ENCODE measurements around the gene PTPRA. TPM values are rescaled to one million over a fixed set of nuclear protein-coding genes. Genes with fewer than 3 reads are reported as not detected.

PTPRA gene
- total and polyA plus RNA-seq, 9 of the 15 experiments (the other 6 are each of a cell fraction or from before 2014, with no cell fraction given) = 3.4 to 80.5 (median 28.0) TPM

GRCh38 chr20:2993250-2993649, 120.0 kb downstream of the PTPRA start (continued):
- TF ChIP-seq PBX2 (CRISPR knock-in tag; IDR thresholded peaks at IDR 0.05; ENCODE audit: low read depth) (no peak), PBX2 (tag; conservative IDR thresholded peaks at IDR 0.05; ENCODE audit: low read depth) (peak; percentile 33; the same call in 1 of the 2 replicates)

GRCh38 chr20:2995796-2996195, 122.5 kb downstream of the PTPRA start:
- Histone ChIP-seq H3K79me2 (ENCODE audit: control insufficient read depth, insufficient read depth, low read length) (no peaks in the 10 kb centered on the region), H2AFZ (ENCODE audit: low read depth, low read length) (no peak overlapping the region), H3K4me3 (no peak overlapping the region), H3K9ac (ENCODE audit: insufficient read depth in 1 of 2, low read depth in 2 of 2, low read length in 2 of 2) (no peak overlapping the region), H3K9me1 (ENCODE audit: control insufficient read depth, insufficient read depth, low read length) (no peaks in the 10 kb centered on the region), H3K9me3 (replicated peaks; ENCODE audit: control insufficient read depth, insufficient read depth, low read depth, low read length) (no peaks in the 10 kb centered on the region), H4K20me1 (replicated peaks; ENCODE audit: control insufficient read depth, insufficient read depth, low read length) (no peaks in the 10 kb centered on the region), H3K27me3 (ENCODE audit: control insufficient read depth in 2 of 2, insufficient read depth in 2 of 2, low read length in 2 of 2) (no peaks in the 10 kb centered on the region), H3K36me3 (ENCODE audit: control insufficient read depth, insufficient read depth, low read length) (peaks cover 43% of the 10 kb centered on the region), H3K4me2 (ENCODE audit: insufficient read depth, low read length) (no peak overlapping the region), H3K4me1 (replicated peaks in 1 of 2; ENCODE audit: control insufficient read depth in 2 of 2, insufficient read depth in 2 of 2, low read length in 2 of 2) (no peaks in the 10 kb centered on the region), H3K27ac (ENCODE audit: extremely low read depth, low read depth, low read length) (no peak overlapping the region)
- WGBS (ENCODE audit: insufficient coverage, low coverage, missing lambda C conversion rate) = 53% methylated on average over 2 of the region's 2 CpGs
- ChIA-PET CTCF (ENCODE audit: low intra/inter-chr PET ratio) (no interaction called here), POLR2A (no interaction called here)
- BruUV-seq (replicated peaks) = no TSS peak
- no peak for TF ChIP-seq NR3C1 (CRISPR knock-in tag; IDR thresholded peaks at IDR 0.05)
- no peak for TF ChIP-seq SIRT6 (IDR thresholded peaks at IDR 0.05; ENCODE audit: low read depth, low read length)
- no peak for TF ChIP-seq PHB (CRISPR knock-in tag; IDR thresholded peaks at IDR 0.05)
- no peak for TF ChIP-seq ZHX1 (conservative IDR thresholded peaks at IDR 0.05; ENCODE audit: low read length)
- TF ChIP-seq HIVEP1 (CRISPR knock-in tag; IDR thresholded peaks at IDR 0.05) = no peak
- no peak for TF ChIP-seq MCM7 (IDR thresholded peaks at IDR 0.05)
- no peak for TF ChIP-seq ZNF77 (CRISPR knock-in tag; IDR thresholded peaks at IDR 0.05)
- TF ChIP-seq CHCHD3 (CRISPR knock-in tag; IDR thresholded peaks at IDR 0.05) = no peak
- no peak for TF ChIP-seq PHB2 (IDR thresholded peaks at IDR 0.05; ENCODE audit: low read depth)
- no peak for TF ChIP-seq THAP7 (CRISPR knock-in tag; IDR thresholded peaks at IDR 0.05)
- TF ChIP-seq SMAD4 (CRISPR knock-in tag; conservative IDR thresholded peaks at IDR 0.05) = no peak
- TF ChIP-seq HDGF (IDR thresholded peaks at IDR 0.05) = no peak
- no peak for TF ChIP-seq CREB5 (CRISPR knock-in tag; IDR thresholded peaks at IDR 0.05)
- no peak for TF ChIP-seq FOXK1 (CRISPR knock-in tag; IDR thresholded peaks at IDR 0.05; ENCODE audit: borderline replicate concordance)
- no peak for TF ChIP-seq SMAD2 (IDR thresholded peaks at IDR 0.05; ENCODE audit: low read depth, low read length)
- intact Hi-C loops (cut with micrococcal nuclease) = no loop called here
- DNase-seq (ENCODE audit: extremely low read depth in 1 of 4, low spot score in 3 of 4) (no peak), FAIRE-seq (no peak), ATAC-seq (no peak)
- in situ Hi-C loops (cut with MboI) = loop anchor here (10.0 kb wide), 1 partner anchor 241 kb away; no protein-coding TSS in a partner anchor

Measured in K562 (cell line).